Inferior parietal cortex (tissue), 1 donor: ENCODE measurements around the gene MAEL.

Experiments
- DNase-seq: peaks from one replicate; pipeline ENCODE4 v3.0.0-alpha.2; 2016; ENCODE audit errors: extremely low spot score

MAEL gene

GRCh38 chr1:167056529-167057231, 67.6 kb downstream of the MAEL start:
- DNase-seq: no peak

- peak; percentile 69 for DNase-seq
Measured at GRCh38 chr1:167057241-167057688, 68.2 kb downstream of the MAEL start.

- peak; percentile 88 for DNase-seq
Measured at GRCh38 chr1:167059045-167059808, 70.1 kb downstream of the MAEL start.

GRCh38 chr1:167059809-167060107, 70.7 kb downstream of the MAEL start:
- no peak for DNase-seq

- no peak for DNase-seq
Measured at GRCh38 chr1:167060141-167061072, 71.3 kb downstream of the MAEL start.

GRCh38 chr1:167061073-167061464, 72.0 kb downstream of the MAEL start:
- no peak for DNase-seq

- no peak for DNase-seq
Measured at GRCh38 chr1:167064621-167065020, 75.5 kb downstream of the MAEL start.

GRCh38 chr1:167065471-167065870, 76.4 kb downstream of the MAEL start:
- DNase-seq: no peak

GRCh38 chr1:167066333-167067122, 77.4 kb downstream of the MAEL start:
- peak; percentile 83 for DNase-seq

GRCh38 chr1:167067904-167068303, 78.8 kb downstream of the MAEL start:
- DNase-seq: no peak

GRCh38 chr1:167068761-167069160, 79.7 kb downstream of the MAEL start:
- DNase-seq: no peak

GRCh38 chr1:167071286-167071685, 82.2 kb downstream of the MAEL start:
- DNase-seq: no peak
